SK-N-SH treated with all-trans-retinoic acid at 6 μM for 48 hours (cell line): ENCODE data around the gene PTBP1.
"Not testable (repeated sequence)": the region's sequence is repeated elsewhere in the genome, so short reads cannot be mapped to it uniquely, and the experiment has no call there.

Experiments
- ATAC-seq: fragments of 200-7000 bp; cut with Tn5 transposase; 3 replicates; pipeline ENCODE4 v1.9.1; 2020; ENCODE audit warnings: mild to moderate bottlenecking, moderate library complexity
- ARNTL ChIP-seq: fragments of 450-650 bp; formaldehyde crosslinking; IDR thresholded peaks from 2 replicates; pipeline ENCODE4 v1.5.0; 2020; ENCODE audit warnings: low read depth, mild to moderate bottlenecking, moderate library complexity, borderline replicate concordance
- CSDC2 ChIP-seq: fragments of 250-450 bp; sonication (Bioruptor Pico); IDR thresholded peaks from 2 replicates; pipeline ENCODE4 v1.5.0; 2020; ENCODE audit warnings: mild to moderate bottlenecking, moderate library complexity
- ESRRG ChIP-seq: fragments of 250-450 bp; sonication (Bioruptor Pico); IDR thresholded peaks from 2 replicates; pipeline ENCODE4 v1.6.1; 2021; ENCODE audit warnings: mild to moderate bottlenecking
- GLIS3 ChIP-seq: fragments of 250-450 bp; sonication (Bioruptor Pico); IDR thresholded peaks from 2 replicates; pipeline ENCODE4 v1.5.0; 2020; ENCODE audit warnings: mild to moderate bottlenecking, moderate library complexity
- ISL1 ChIP-seq: fragments of 250-450 bp; sonication (Bioruptor Pico); IDR thresholded peaks from 2 replicates; pipeline ENCODE4 v2.1.2; 2022; ENCODE audit warnings: mild to moderate bottlenecking, moderate library complexity
- OSR1 ChIP-seq: fragments of 250-450 bp; sonication (Bioruptor Pico); IDR thresholded peaks from 2 replicates; pipeline ENCODE4 v1.8.0; 2022; ENCODE audit warnings: moderate library complexity, mild to moderate bottlenecking, inconsistent platforms
- PATZ1 ChIP-seq: fragments of 250-450 bp; sonication (Bioruptor Pico); IDR thresholded peaks from 2 replicates; pipeline ENCODE4 v1.8.0; 2020; ENCODE audit warnings: mild to moderate bottlenecking, moderate library complexity, borderline replicate concordance
- POU6F1 ChIP-seq: fragments of 250-450 bp; sonication (Bioruptor Pico); IDR thresholded peaks from 2 replicates; pipeline ENCODE4 v1.8.0; 2021; ENCODE audit warnings: low read depth, mild to moderate bottlenecking, moderate library complexity, borderline replicate concordance
- PPARA ChIP-seq: fragments of 250-450 bp; sonication (Bioruptor Pico); IDR thresholded peaks from 2 replicates; pipeline ENCODE4 v1.5.0; 2020; ENCODE audit warnings: mild to moderate bottlenecking, borderline replicate concordance
- SNAI2 ChIP-seq: fragments of 250-450 bp; sonication (Bioruptor Pico); IDR thresholded peaks from 2 replicates; pipeline ENCODE4 v1.5.0; 2020; ENCODE audit warnings: mild to moderate bottlenecking, moderate library complexity
- TCF4 ChIP-seq: fragments of 250-450 bp; sonication (Bioruptor Pico); IDR thresholded peaks from 2 replicates; pipeline ENCODE4 v1.8.0; 2021; ENCODE audit warnings: mild to moderate bottlenecking, moderate library complexity, borderline replicate concordance
- TOX ChIP-seq: fragments of 250-450 bp; sonication (Bioruptor Pico); IDR thresholded peaks from 2 replicates; pipeline ENCODE4 v1.8.0; 2021; ENCODE audit warnings: mild to moderate bottlenecking, moderate library complexity, borderline replicate concordance
- ZC3H10 ChIP-seq: fragments of 250-450 bp; sonication (Bioruptor Pico); IDR thresholded peaks from 2 replicates; pipeline ENCODE4 v1.5.1; 2021; ENCODE audit warnings: mild to moderate bottlenecking, moderate library complexity
- ZFP3 ChIP-seq: fragments of 250-450 bp; sonication (Bioruptor Pico); IDR thresholded peaks from 2 replicates; pipeline ENCODE4 v1.5.0; 2020; ENCODE audit warnings: mild to moderate bottlenecking, moderate library complexity
- ZFP30 ChIP-seq: fragments of 450-650 bp; formaldehyde crosslinking; IDR thresholded peaks from 2 replicates; pipeline ENCODE4 v1.5.0; 2022; ENCODE audit warnings: mild to moderate bottlenecking, moderate library complexity
- ZNF565 ChIP-seq: fragments of 450-650 bp; formaldehyde crosslinking; conservative IDR thresholded peaks from 2 replicates; pipeline ENCODE4 v1.5.0; 2020; ENCODE audit warnings: low read depth, mild to moderate bottlenecking, moderate library complexity
- ZNF70 ChIP-seq: fragments of 450-650 bp; formaldehyde crosslinking; IDR thresholded peaks from 2 replicates; pipeline ENCODE4 v1.5.0; 2020; ENCODE audit warnings: mild to moderate bottlenecking, moderate library complexity
- ZNF8 ChIP-seq: fragments of 450-650 bp; formaldehyde crosslinking; IDR thresholded peaks from 2 replicates; pipeline ENCODE4 v1.5.0; 2020; ENCODE audit warnings: mild to moderate bottlenecking, moderate library complexity
- TF ChIP-seq, protein P1 (sequence below): fragments of 250-450 bp; sonication (Bioruptor Pico); IDR thresholded peaks from 2 replicates; pipeline ENCODE4 v1.5.0; 2020; ENCODE audit warnings: mild to moderate bottlenecking, moderate library complexity

Gene PTBP1

GRCh38 chr19:850979-851335 lies 53.7 kb downstream of the PTBP1 start:
- ATAC-seq: no peak
- no peak for TF ChIP-seq ZNF8
- no peak for TF ChIP-seq SNAI2
- no peak for TF ChIP-seq OSR1 (CRISPR knock-in tag)
- TF ChIP-seq ZNF70 (CRISPR knock-in tag): no peak
- no peak for TF ChIP-seq TOX (CRISPR knock-in tag)
- TF ChIP-seq ISL1 (CRISPR knock-in tag): no peak
- TF ChIP-seq PPARA (CRISPR knock-in tag): no peak
- TF ChIP-seq ZC3H10 (CRISPR knock-in tag): no peak
- TF ChIP-seq ZFP30 (CRISPR knock-in tag): no peak
- no peak for TF ChIP-seq POU6F1 (CRISPR knock-in tag)
- TF ChIP-seq ARNTL: no peak
- no peak for TF ChIP-seq GLIS3 (CRISPR knock-in tag)

- TF ChIP-seq ZNF70 (CRISPR knock-in tag) (no peak), ZFP30 (CRISPR knock-in tag) (no peak), SNAI2 (no peak), PATZ1 (no peak)
- TF ChIP-seq, protein P1, sequence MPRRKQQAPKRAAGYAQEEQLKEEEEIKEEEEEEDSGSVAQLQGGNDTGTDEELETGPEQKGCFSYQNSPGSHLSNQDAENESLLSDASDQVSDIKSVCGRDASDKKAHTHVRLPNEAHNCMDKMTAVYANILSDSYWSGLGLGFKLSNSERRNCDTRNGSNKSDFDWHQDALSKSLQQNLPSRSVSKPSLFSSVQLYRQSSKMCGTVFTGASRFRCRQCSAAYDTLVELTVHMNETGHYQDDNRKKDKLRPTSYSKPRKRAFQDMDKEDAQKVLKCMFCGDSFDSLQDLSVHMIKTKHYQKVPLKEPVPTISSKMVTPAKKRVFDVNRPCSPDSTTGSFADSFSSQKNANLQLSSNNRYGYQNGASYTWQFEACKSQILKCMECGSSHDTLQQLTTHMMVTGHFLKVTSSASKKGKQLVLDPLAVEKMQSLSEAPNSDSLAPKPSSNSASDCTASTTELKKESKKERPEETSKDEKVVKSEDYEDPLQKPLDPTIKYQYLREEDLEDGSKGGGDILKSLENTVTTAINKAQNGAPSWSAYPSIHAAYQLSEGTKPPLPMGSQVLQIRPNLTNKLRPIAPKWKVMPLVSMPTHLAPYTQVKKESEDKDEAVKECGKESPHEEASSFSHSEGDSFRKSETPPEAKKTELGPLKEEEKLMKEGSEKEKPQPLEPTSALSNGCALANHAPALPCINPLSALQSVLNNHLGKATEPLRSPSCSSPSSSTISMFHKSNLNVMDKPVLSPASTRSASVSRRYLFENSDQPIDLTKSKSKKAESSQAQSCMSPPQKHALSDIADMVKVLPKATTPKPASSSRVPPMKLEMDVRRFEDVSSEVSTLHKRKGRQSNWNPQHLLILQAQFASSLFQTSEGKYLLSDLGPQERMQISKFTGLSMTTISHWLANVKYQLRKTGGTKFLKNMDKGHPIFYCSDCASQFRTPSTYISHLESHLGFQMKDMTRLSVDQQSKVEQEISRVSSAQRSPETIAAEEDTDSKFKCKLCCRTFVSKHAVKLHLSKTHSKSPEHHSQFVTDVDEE (CRISPR knock-in tag): no peak
- ATAC-seq: no peak
These were observed 55.1 kb downstream of the PTBP1 start, which contains the start of gene ELANE for GRCh38 chr19:852136-853013. TSS of gene ELANE (plus strand) at chr19:852303. CDS start at chr19:852329, 26 bp downstream.

DNA sequence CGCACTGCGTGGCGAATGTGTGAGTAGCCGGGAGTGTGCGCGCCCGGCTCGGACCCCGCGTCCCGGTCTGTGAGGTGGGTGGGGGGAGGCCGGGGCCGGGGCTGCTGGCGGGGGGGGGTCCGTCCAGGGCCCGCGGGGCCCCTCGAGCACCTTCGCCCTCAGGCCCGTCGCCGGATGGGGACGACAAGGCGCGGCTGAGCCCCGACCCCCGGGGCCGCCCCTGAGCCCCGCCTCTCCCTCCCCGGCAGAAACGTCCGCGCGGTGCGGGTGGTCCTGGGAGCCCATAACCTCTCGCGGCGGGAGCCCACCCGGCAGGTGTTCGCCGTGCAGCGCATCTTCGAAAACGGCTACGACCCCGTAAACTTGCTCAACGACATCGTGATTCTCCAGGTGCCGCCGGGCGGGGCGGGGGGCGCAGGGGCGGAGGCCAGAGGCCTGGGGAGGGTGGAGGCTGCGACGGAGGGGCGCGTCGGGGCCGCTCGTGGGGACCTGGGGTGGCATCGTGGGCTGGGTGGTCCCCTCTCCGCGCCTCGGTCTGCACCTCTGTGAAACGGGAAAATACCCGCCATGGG lies 55.8 kb downstream of the PTBP1 start:
- TF ChIP-seq SNAI2: no peak
- TF ChIP-seq, all 23 proteins: peak for 0
- ATAC-seq: no peak

DNA sequence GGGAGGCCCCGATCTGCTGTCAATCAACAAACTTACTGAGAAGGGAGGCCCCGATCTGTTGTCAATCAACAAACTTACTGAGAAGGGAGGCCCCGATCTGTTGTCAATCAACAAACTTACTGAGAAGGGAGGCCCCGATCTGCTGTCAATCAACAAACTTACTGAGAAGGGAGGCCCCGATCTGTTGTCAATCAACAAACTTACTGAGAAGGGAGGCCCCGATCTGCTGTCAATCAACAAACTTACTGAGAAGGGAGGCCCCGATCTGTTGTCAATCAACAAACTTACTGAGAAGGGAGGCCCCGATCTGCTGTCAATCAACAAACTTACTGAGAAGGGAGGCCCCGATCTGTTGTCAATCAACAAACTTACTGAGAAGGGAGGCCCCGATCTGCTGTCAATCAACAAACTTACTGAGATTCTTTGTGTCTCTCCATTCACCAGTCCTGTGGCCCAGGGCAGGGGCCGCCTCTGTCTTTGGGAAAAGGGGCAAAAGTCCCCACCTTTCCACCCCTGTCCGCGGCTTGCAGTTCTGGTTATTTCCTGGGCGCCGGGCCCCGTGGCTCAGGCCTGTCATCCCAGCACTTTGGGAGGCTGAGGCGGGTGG lies 56.5 kb downstream of the PTBP1 start:
- ATAC-seq: not testable (repeated sequence)

DNA sequence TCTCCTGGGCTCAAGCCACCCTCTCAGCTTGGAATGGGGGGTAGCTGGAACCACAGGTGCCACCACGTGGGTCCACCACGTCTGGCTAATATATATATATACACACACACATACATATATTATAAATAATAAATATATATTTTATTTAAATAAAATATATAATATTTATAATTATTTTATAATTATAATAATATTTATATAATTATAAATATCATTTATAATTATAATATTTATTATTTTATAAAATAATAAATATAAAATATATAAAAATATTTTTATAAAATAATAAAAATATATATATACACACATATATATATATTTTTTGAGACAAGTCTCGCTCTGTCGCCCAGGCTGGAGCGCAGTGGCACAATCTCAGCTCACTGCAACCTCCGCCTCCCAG lies 57.3 kb downstream of the PTBP1 start:
- ATAC-seq: no peak

More for the DNA sequence above, 57.3 kb downstream of the PTBP1 start:
- TF ChIP-seq SNAI2: no peak
- no peak for TF ChIP-seq ESRRG (CRISPR knock-in tag)
- no peak for TF ChIP-seq TOX (CRISPR knock-in tag)
- TF ChIP-seq ZFP3 (CRISPR knock-in tag): no peak
- TF ChIP-seq ZNF565 (CRISPR knock-in tag): no peak
- no peak for TF ChIP-seq CSDC2 (CRISPR knock-in tag)
- no peak for TF ChIP-seq TCF4
- no peak for TF ChIP-seq PATZ1
- TF ChIP-seq PPARA (CRISPR knock-in tag): no peak
- TF ChIP-seq, all 23 proteins: peak for 0
